Measurements from ENCODE around the gene TRAF6. TPM values are rescaled to one million over a fixed set of nuclear protein-coding genes. Genes with fewer than 3 reads are reported as not detected.

TRAF6 gene
- total RNA-seq, 1 experiment from 2014 or later = 4.0 TPM

GRCh38 chr11:36465449-36466163 lies 44.5 kb downstream of the TRAF6 start:
- ATAC-seq = no peak
- CTCF ChIA-PET = interaction anchor here (0.7 kb wide), 1 partner anchor 162 kb away, joined by 6 read pairs; no protein-coding TSS in a partner anchor
- H3K36me3 ChIP-seq (ENCODE audit: low read depth, low read length) = no peaks in the 10 kb centered on the region

DNA sequence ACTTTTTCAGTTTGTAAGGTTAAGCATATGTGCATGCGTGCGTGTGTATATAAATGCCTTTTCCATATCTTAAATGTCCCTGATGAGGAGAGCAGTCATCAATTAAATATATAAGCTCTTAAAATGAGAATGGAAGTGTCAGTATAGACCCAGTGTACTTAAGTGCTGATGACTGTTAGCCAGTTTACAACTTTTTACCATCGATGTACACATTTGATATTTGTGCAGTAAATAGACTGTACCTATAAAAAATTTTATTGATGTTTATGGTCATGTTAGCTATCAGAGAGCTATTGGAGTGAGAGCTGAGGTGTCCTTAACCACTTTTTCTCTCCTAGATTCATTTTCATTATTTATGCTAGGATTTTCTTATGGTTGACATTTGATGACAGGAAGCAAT lies 45.4 kb downstream of the TRAF6 start:
- Histone ChIP-seq H3K36me3 (ENCODE audit: low read depth, low read length) (no peaks in the 10 kb centered on the region), H3K79me2 (ENCODE audit: low read length) (no peaks in the 10 kb centered on the region), H3K9ac (ENCODE audit: low read length) (no peak overlapping the region), H3K4me3 (ENCODE audit: low read length) (no peak overlapping the region), H2AFZ (ENCODE audit: low read length) (no peak overlapping the region), H3K27me3 (ENCODE audit: low read length) (no peaks in the 10 kb centered on the region), H4K20me1 (ENCODE audit: low read length) (no peaks in the 10 kb centered on the region), H3F3A (ENCODE audit: low read length, unreplicated experiment) (no peaks in the 10 kb centered on the region), H3K4me2 (ENCODE audit: low read length) (no peak overlapping the region), H3K9me3 (ENCODE audit: low read length) (no peaks in the 10 kb centered on the region), H3K27ac (ENCODE audit: low read length) (no peak overlapping the region), H3K9me2 (replicated peaks; ENCODE audit: low read length) (no peaks in the 10 kb centered on the region), H3K4me1 (ENCODE audit: insufficient read depth, low read length) (no peaks in the 10 kb centered on the region)
- intact Hi-C loops (cut with micrococcal nuclease) = no loop called here
- TF ChIP-seq EZH2phosphoT487 (IDR thresholded peaks at IDR 0.05; ENCODE audit: borderline replicate concordance, low read length) = no peak
- no peak for TF ChIP-seq CTCF (conservative IDR thresholded peaks at IDR 0.05; ENCODE audit: low read depth, low read length)
- no peak for TF ChIP-seq EZH2 (IDR thresholded peaks at IDR 0.05; ENCODE audit: low read length, unreplicated experiment)
- ChIA-PET CTCF (no interaction called here), POLR2A (ENCODE audit: unreplicated experiment) (no interaction called here)
- peak; percentile 46 for ATAC-seq
- DNase-seq = no peak
- BruUV-seq (replicated peaks) = no TSS peak

More at GRCh38 chr11:36465449-36466163, 44.5 kb downstream of the TRAF6 start:
- Histone ChIP-seq H3K9me2 (replicated peaks; ENCODE audit: low read length) (no peaks in the 10 kb centered on the region), H2AFZ (ENCODE audit: low read length) (no peak overlapping the region), H3K4me2 (ENCODE audit: low read length) (no peak overlapping the region), H3K9me3 (ENCODE audit: low read length) (no peaks in the 10 kb centered on the region), H3K9ac (ENCODE audit: low read length) (no peak overlapping the region), H3K27me3 (ENCODE audit: low read length) (no peaks in the 10 kb centered on the region), H3K4me3 (ENCODE audit: low read length) (no peak overlapping the region), H4K20me1 (ENCODE audit: low read length) (no peaks in the 10 kb centered on the region), H3F3A (ENCODE audit: low read length, unreplicated experiment) (no peaks in the 10 kb centered on the region), H3K79me2 (ENCODE audit: low read length) (no peaks in the 10 kb centered on the region), H3K4me1 (ENCODE audit: insufficient read depth, low read length) (no peaks in the 10 kb centered on the region), H3K27ac (ENCODE audit: low read length) (no peak overlapping the region)
- no peak for TF ChIP-seq EZH2 (IDR thresholded peaks at IDR 0.05; ENCODE audit: low read length, unreplicated experiment)
- TF ChIP-seq EZH2phosphoT487 (IDR thresholded peaks at IDR 0.05; ENCODE audit: borderline replicate concordance, low read length) = no peak
- no peak for TF ChIP-seq CTCF (conservative IDR thresholded peaks at IDR 0.05; ENCODE audit: low read depth, low read length)
- no peak for DNase-seq
- intact Hi-C loops (cut with micrococcal nuclease) = no loop called here
- no TSS peak for BruUV-seq (replicated peaks)
- POLR2A ChIA-PET (ENCODE audit: unreplicated experiment) = no interaction called here

GRCh38 chr11:36463781-36464180 lies 46.3 kb downstream of the TRAF6 start:
- Histone ChIP-seq H3K4me2 (ENCODE audit: low read length) (no peak overlapping the region), H2AFZ (ENCODE audit: low read length) (no peak overlapping the region), H3K4me3 (ENCODE audit: low read length) (no peak overlapping the region), H3K36me3 (ENCODE audit: low read depth, low read length) (no peaks in the 10 kb centered on the region), H3K9ac (ENCODE audit: low read length) (no peak overlapping the region), H3K27ac (ENCODE audit: low read length) (no peak overlapping the region), H3K4me1 (ENCODE audit: insufficient read depth, low read length) (no peaks in the 10 kb centered on the region), H3K9me2 (replicated peaks; ENCODE audit: low read length) (no peaks in the 10 kb centered on the region), H3K9me3 (ENCODE audit: low read length) (no peaks in the 10 kb centered on the region), H3F3A (ENCODE audit: low read length, unreplicated experiment) (no peaks in the 10 kb centered on the region), H4K20me1 (ENCODE audit: low read length) (no peaks in the 10 kb centered on the region), H3K27me3 (ENCODE audit: low read length) (no peaks in the 10 kb centered on the region), H3K79me2 (ENCODE audit: low read length) (no peaks in the 10 kb centered on the region)
- intact Hi-C loops (cut with micrococcal nuclease) = no loop called here
- DNase-seq (no peak), ATAC-seq (no peak)
- TF ChIP-seq EZH2phosphoT487 (IDR thresholded peaks at IDR 0.05; ENCODE audit: borderline replicate concordance, low read length) (no peak), EZH2 (IDR thresholded peaks at IDR 0.05; ENCODE audit: low read length, unreplicated experiment) (no peak), CTCF (conservative IDR thresholded peaks at IDR 0.05; ENCODE audit: low read depth, low read length) (no peak)
- CTCF ChIA-PET = no interaction called here
- no TSS peak for BruUV-seq (replicated peaks)
- POLR2A ChIA-PET (ENCODE audit: unreplicated experiment) = no interaction called here

Measured in PC-3 (cell line).